H54 (cell line): Measurements from ENCODE around the gene ZNF282.
A peak's percentile ranks its signal among the peaks of the same experiment; 100 is the strongest.

Source experiments
- DNase-seq: peaks from one replicate; pipeline ENCODE4 v3.0.0; 2011; ENCODE audit warnings: low spot score, mixed read lengths; ENCODE audit not compliant: insufficient read length
- FAIRE-seq: peaks from 3 replicates; lab custom pipeline; 2011; peaks lifted over from hg19 to GRCh38; lab: Jason Lieb, UNC
- POLR2A ChIP-seq: IDR thresholded peaks from 2 replicates; pipeline ENCODE4 v1.6.1; 2011; ENCODE audit warnings: low read depth, mild to moderate bottlenecking, low read length

ZNF282 gene

DNA sequence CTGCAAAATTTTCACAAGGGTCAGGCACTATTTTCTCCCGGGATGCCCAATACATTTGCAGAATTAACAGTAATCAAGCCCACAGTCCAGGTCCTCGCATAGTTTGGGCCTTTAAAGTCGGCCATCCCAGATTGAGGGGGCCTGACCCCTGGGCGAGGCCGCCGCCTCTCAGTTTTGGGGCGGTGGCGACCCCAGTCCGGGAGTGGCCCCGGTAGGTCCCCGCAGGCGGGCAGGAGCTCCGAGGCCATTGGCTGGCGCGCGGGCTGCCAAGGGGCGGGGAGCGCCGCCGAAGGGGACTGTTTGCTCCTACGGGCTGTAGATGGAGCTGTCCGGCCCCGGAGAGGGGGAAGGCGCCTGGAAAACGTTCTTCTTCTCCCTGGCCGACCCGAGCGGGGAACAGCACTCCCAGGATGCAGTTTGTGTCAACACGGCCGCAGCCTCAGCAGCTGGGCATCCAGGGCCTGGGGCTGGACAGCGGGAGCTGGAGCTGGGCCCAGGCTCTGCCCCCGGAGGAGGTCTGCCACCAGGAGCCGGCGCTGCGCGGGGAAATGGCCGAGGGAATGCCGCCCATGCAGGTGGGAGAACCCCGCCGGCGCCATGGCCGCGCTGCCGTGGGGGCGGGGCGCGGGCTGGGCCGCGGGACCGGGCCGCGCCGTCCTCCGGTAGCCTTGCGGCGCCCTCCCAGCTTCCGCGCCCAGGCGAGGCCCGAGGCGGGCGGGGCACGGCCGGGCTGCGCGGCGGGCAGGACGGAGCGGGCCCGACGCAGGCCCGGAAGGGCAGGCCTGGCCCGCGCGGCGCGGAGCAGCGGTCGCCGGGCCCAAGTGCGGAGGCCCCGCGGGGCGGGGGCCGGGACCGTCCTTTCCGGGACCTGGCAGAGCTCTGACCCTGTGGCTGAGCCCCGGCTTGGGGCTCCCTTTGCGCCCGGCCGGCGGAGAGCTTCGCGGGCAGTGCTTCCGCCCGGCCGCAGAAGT, at the start of gene ZNF282:
Gene ZNF282, plus strand, starts transcription at position 367 of the 971 bp plus-strand sequence. Its CDS starts 44 bp downstream, at position 411.
- FAIRE-seq = no peak
- peak; percentile 75 for TF ChIP-seq POLR2A
- DNase-seq = peak; percentile 96

GRCh38 chr7:149147072-149147751, 48.1 kb upstream of the ZNF282 start, which contains the start of gene ZNF398:
ZNF398 (plus strand) TSS chr7:149147453; CDS start chr7:149147743, 290 bp downstream.
- FAIRE-seq = no peak

GRCh38 chr7:149147752-149148653, 47.3 kb upstream of the ZNF282 start:
- TF ChIP-seq POLR2A = no peak; the same call in none of the 2 replicates

More at GRCh38 chr7:149147072-149147751, 48.1 kb upstream of the ZNF282 start, which contains the start of gene ZNF398:
- peak; percentile 80 for DNase-seq
- TF ChIP-seq POLR2A = peak; percentile 93

DNA sequence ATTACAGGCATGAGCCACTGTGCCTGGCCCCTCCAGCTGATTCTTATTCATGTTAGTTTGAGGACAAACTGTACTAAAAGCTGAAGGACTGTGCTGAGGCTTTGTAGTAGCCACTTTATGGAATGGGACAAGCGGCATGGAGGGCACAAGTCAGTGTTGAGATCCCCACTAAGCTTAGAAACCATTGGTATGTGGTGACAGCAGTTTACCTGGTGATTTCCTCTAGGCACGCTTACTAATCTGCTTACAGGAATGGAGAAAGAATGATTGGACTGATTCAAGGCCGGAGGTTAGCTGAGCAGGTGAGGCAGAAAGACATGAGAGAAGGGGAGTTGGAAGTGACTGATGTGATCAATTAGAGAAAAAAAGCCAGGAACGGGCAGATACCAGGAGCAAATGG, 44.4 kb upstream of the ZNF282 start:
- TF ChIP-seq POLR2A = no peak
- no peak for FAIRE-seq
- no peak for DNase-seq

More at GRCh38 chr7:149147752-149148653, 47.3 kb upstream of the ZNF282 start:
- FAIRE-seq (no peak), DNase-seq (peak; percentile 56)

GRCh38 chr7:149153346-149153745, 42.0 kb upstream of the ZNF282 start:
- DNase-seq = no peak
- TF ChIP-seq POLR2A = no peak
- no peak for FAIRE-seq

GRCh38 chr7:149154056-149154455, 41.3 kb upstream of the ZNF282 start:
- no peak for FAIRE-seq
- no peak for DNase-seq

GRCh38 chr7:149156898-149157297, 38.4 kb upstream of the ZNF282 start:
- no peak for TF ChIP-seq POLR2A
- FAIRE-seq = no peak
- no peak for DNase-seq

More at GRCh38 chr7:149154056-149154455, 41.3 kb upstream of the ZNF282 start:
- no peak for TF ChIP-seq POLR2A

GRCh38 chr7:149161241-149161848, 34.0 kb upstream of the ZNF282 start:
- no peak for TF ChIP-seq POLR2A
- FAIRE-seq (no peak), DNase-seq (no peak)

GRCh38 chr7:149166142-149166541, 29.2 kb upstream of the ZNF282 start:
- DNase-seq (no peak), FAIRE-seq (no peak)
- TF ChIP-seq POLR2A = no peak

- FAIRE-seq (no peak), DNase-seq (no peak)
- TF ChIP-seq POLR2A = no peak
These were observed 28.6 kb upstream of the ZNF282 start for GRCh38 chr7:149166630-149167352.

DNA sequence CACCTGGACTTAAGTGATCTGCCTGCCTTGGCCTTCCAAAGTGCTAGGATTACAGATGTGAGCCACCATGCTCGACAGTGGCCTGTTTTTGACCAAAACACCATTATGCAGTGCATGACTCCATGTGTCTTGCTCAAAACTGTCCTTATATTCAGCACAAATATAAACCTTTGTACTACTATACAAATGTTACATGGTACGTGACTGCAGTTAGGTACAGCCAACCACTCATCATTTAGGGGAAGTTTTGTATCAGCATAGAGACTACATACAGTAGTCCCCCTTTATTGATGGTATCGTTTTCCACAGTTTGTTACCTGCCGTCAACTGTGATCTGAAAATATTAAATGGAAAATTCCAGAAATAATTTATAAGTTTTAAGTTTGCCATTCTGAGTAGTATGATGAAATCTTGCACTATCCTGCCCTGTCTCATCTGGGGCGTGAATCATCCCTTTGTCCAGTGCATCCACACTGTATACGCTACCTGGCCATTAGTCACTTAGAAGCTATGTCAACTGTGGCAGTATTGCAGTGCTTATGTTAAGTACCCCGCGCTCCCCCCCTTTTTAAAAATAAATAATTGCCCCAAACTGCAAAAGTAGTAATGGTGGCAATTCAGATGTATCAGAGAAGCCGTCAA, 23.3 kb upstream of the ZNF282 start:
- TF ChIP-seq POLR2A = no peak
- DNase-seq (no peak), FAIRE-seq (no peak)

- no peak for TF ChIP-seq POLR2A
- FAIRE-seq (no peak), DNase-seq (no peak)
These were observed 22.8 kb upstream of the ZNF282 start for GRCh38 chr7:149172534-149172920.
